Measurements from ENCODE around the gene ZNF763. TPM values are rescaled to one million over a fixed set of nuclear protein-coding genes. Genes with fewer than 3 reads are reported as not detected.

The ZNF763 gene
- polyA plus RNA-seq, 1 of the 3 experiments (the other 2 are of a cell fraction) = 0.72 TPM

DNA sequence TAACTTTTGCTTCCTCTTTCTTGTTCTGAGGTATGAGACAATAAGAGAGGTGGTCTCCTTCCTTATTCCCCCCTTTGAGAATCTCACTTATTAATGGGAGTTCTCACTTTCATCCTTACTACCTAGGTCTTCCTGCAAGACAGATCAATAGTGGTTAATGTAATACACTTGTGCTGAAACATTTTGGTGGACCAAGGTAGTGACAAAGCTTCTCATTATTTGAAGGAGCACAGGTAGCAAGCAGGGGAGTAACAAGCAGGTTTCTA, 22.1 kb upstream of the ZNF763 start:
- Histone ChIP-seq H3K9me3 (peaks cover 6% of the 10 kb centered on the region), H2AFZ (ENCODE audit: low read depth) (no peak overlapping the region), H3K27me3 (ENCODE audit: insufficient read depth) (no peaks in the 10 kb centered on the region), H3K27ac (ENCODE audit: low read depth in 2 of 2, low read length in 1 of 2) (no peak overlapping the region), H3K4me3 (ENCODE audit: low read depth in 2 of 2, low read length in 1 of 2) (no peak overlapping the region), H3F3A (replicated peaks; ENCODE audit: insufficient read depth) (peaks cover 5% of the 10 kb centered on the region), H3K9me2 (no peaks in the 10 kb centered on the region), H4K20me1 (ENCODE audit: insufficient read depth) (no peaks in the 10 kb centered on the region), H3K4me2 (no peak overlapping the region), H3K9ac (no peak overlapping the region), H3K79me2 (ENCODE audit: insufficient read depth) (peaks cover 45% of the 10 kb centered on the region), H3K36me3 (replicated peaks in 1 of 2; ENCODE audit: control insufficient read depth in 1 of 2, insufficient read depth in 2 of 2, low read length in 1 of 2) (peaks cover 8 to 42% of the 10 kb centered on the region in 2 experiments), H3K4me1 (ENCODE audit: control insufficient read depth in 1 of 2, insufficient read depth in 2 of 2, low read depth in 1 of 2, low read length in 1 of 2) (no peaks in the 10 kb centered on the region)
- CTCF ChIA-PET = interaction anchor here (1.4 to 2.0 kb wide), 4 partner anchors 12 to 146 kb away, joined by 3 to 8 read pairs (median 5); no protein-coding TSS in a partner anchor
- DNase-seq = no peak
- TF ChIP-seq RAD21 (IDR thresholded peaks at IDR 0.05; ENCODE audit: low read length) (no peak), GATA2 (CRISPR knock-in tag; IDR thresholded peaks at IDR 0.05) (no peak), NRF1 (IDR thresholded peaks at IDR 0.05; ENCODE audit: low read depth, low read length) (no peak)
- TF ChIP-seq, protein P1, sequence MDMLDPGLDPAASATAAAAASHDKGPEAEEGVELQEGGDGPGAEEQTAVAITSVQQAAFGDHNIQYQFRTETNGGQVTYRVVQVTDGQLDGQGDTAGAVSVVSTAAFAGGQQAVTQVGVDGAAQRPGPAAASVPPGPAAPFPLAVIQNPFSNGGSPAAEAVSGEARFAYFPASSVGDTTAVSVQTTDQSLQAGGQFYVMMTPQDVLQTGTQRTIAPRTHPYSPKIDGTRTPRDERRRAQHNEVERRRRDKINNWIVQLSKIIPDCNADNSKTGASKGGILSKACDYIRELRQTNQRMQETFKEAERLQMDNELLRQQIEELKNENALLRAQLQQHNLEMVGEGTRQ (IDR thresholded peaks at IDR 0.05; ENCODE audit: borderline replicate concordance, low read depth, low read length) = no peak
- POLR2A ChIA-PET = no interaction called here

- POLR2A ChIA-PET = no interaction called here
- H3K79me2 ChIP-seq (ENCODE audit: insufficient read depth) = peaks cover 26% of the 10 kb centered on the region; the same call in 1 of the 2 replicates
Measured at GRCh38 chr19:11944656-11945055, 20.2 kb upstream of the ZNF763 start.

More at GRCh38 chr19:11944656-11945055, 20.2 kb upstream of the ZNF763 start:
- 93% methylated on average over 3 of the region's 4 CpGs for WGBS (ENCODE audit: low lambda C conversion rate)
- Histone ChIP-seq H3K9me2 (no peaks in the 10 kb centered on the region), H3K4me3 (ENCODE audit: low read depth in 2 of 2, low read length in 1 of 2) (no peak overlapping the region; a peak in 1 of 4 replicates), H3K9me3 (peaks cover 20% of the 10 kb centered on the region), H4K20me1 (ENCODE audit: insufficient read depth) (no peaks in the 10 kb centered on the region), H3F3A (replicated peaks; ENCODE audit: insufficient read depth) (peaks cover 13% of the 10 kb centered on the region), H3K27me3 (ENCODE audit: insufficient read depth) (no peaks in the 10 kb centered on the region), H2AFZ (ENCODE audit: low read depth) (no peak overlapping the region), H3K36me3 (replicated peaks in 1 of 2; ENCODE audit: control insufficient read depth in 1 of 2, insufficient read depth in 2 of 2, low read length in 1 of 2) (peaks cover 22 to 53% of the 10 kb centered on the region in 2 experiments), H3K27ac (ENCODE audit: low read depth in 2 of 2, low read length in 1 of 2) (no peak overlapping the region), H3K4me1 (ENCODE audit: control insufficient read depth in 1 of 2, insufficient read depth in 2 of 2, low read depth in 1 of 2, low read length in 1 of 2) (no peaks in the 10 kb centered on the region), H3K9ac (no peak overlapping the region), H3K4me2 (no peak overlapping the region)
- CTCF ChIA-PET = interaction anchor here (1.8 to 2.0 kb wide), 2 partner anchors 19 to 21 kb away, joined by 6 to 8 read pairs; no protein-coding TSS in a partner anchor
- DNase-seq = no peak
- no peak for TF ChIP-seq RCOR1 (IDR thresholded peaks at IDR 0.05; ENCODE audit: low read length)
- TF ChIP-seq MAX (IDR thresholded peaks at IDR 0.05; ENCODE audit: low read depth) = no peak
- no peak for TF ChIP-seq RXRA (IDR thresholded peaks at IDR 0.05; ENCODE audit: borderline replicate concordance, low read depth)
- TF ChIP-seq, protein P1 (IDR thresholded peaks at IDR 0.05; ENCODE audit: borderline replicate concordance, low read depth, low read length) = no peak
- TF ChIP-seq JUND (IDR thresholded peaks at IDR 0.05) = no peak
- no peak for TF ChIP-seq EZH2phosphoT487 (IDR thresholded peaks at IDR 0.05; ENCODE audit: borderline replicate concordance, low read depth)
- no peak for TF ChIP-seq MXI1 (IDR thresholded peaks at IDR 0.05; ENCODE audit: low read depth, low read length)
- TF ChIP-seq POLR2AphosphoS5 (IDR thresholded peaks at IDR 0.05; ENCODE audit: low read depth, low read length) = no peak
- no peak for TF ChIP-seq SMC3 (IDR thresholded peaks at IDR 0.05; ENCODE audit: low read depth, low read length)
- TF ChIP-seq ELF1 (IDR thresholded peaks at IDR 0.05) = no peak
- no peak for TF ChIP-seq NRF1 (IDR thresholded peaks at IDR 0.05; ENCODE audit: low read depth, low read length)
- TF ChIP-seq FOSL2 (IDR thresholded peaks at IDR 0.05; ENCODE audit: borderline replicate concordance, low read depth) = no peak
- TF ChIP-seq, protein P2, sequence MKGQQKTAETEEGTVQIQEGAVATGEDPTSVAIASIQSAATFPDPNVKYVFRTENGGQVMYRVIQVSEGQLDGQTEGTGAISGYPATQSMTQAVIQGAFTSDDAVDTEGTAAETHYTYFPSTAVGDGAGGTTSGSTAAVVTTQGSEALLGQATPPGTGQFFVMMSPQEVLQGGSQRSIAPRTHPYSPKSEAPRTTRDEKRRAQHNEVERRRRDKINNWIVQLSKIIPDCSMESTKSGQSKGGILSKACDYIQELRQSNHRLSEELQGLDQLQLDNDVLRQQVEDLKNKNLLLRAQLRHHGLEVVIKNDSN (IDR thresholded peaks at IDR 0.05; ENCODE audit: borderline replicate concordance, low read depth) = no peak
